SK-N-SH (cell line): ENCODE measurements around the gene CACFD1. TPM values are rescaled to one million over a fixed set of nuclear protein-coding genes. Genes with fewer than 3 reads are reported as not detected.

Experiments
- CTCF ChIA-PET: fragments of 300-600, 350-600 bp; formaldehyde crosslinking; extraction: SDS; loops from one replicate; lab custom pipeline; 2021; lab: Yijun Ruan, JAX
- POLR2A ChIA-PET: fragments of 350-600 bp; sonication (Branson Sonifier 250); formaldehyde crosslinking; extraction: SDS; loops from one replicate; lab custom pipeline; 2020; ENCODE audit warnings: antibody characterized with exemption, inconsistent platforms; lab: Yijun Ruan, JAX
- DNase-seq: peaks from one replicate; pipeline ENCODE4 v3.0.0; 2012
- H2AFZ ChIP-seq: fragments of 200-600 bp; sonication (generic); 2 replicates; pipeline ENCODE4 v1.8.1; 2016; ENCODE audit warnings: antibody characterized with exemption, mild to moderate bottlenecking, low read depth
- H3F3A ChIP-seq: fragments of 200-600 bp; sonication (generic); replicated peaks from 2 replicates; pipeline ENCODE3; 2016; ENCODE audit warnings: antibody characterized with exemption, mild to moderate bottlenecking; ENCODE audit not compliant: insufficient read depth
- H3K27ac ChIP-seq, 2 experiments: fragments of 200-500 bp in 1 of 2; fragments of 200-600 bp in 1 of 2; sonication (Bioruptor generic) in 1 of 2; sonication (generic), shearing (Covaris generic) in 1 of 2; 2 replicates each; pipeline versions ENCODE4 v1.5.1 to v1.6.1; 2014 to 2016; ENCODE audit warnings: low read depth in 2 of 2, inconsistent platforms in 1 of 2, low read length in 1 of 2, mild to moderate bottlenecking in 1 of 2, mixed read lengths in 1 of 2
- H3K27me3 ChIP-seq: fragments of 200-600 bp; sonication (generic), shearing (Covaris generic); 2 replicates; pipeline ENCODE4 v1.6.1; 2016; ENCODE audit warnings: mixed run types; ENCODE audit not compliant: insufficient read depth
- H3K36me3 ChIP-seq, 2 experiments: fragments of 200-500 bp in 1 of 2; fragments of 200-600 bp in 1 of 2; sonication (Bioruptor generic) in 1 of 2; sonication (generic) in 1 of 2; replicated peaks in 1 of 2; 2 replicates each; pipeline versions ENCODE3 to v1.5.1; 2014 to 2016; ENCODE audit warnings: low read length in 1 of 2, mild to moderate bottlenecking in 1 of 2; ENCODE audit not compliant: insufficient read depth in 2 of 2, control insufficient read depth in 1 of 2
- H3K4me1 ChIP-seq, 2 experiments: fragments of 200-500 bp in 1 of 2; fragments of 200-600 bp in 1 of 2; sonication (Bioruptor generic) in 1 of 2; sonication (generic), shearing (Covaris generic) in 1 of 2; 2 replicates each; pipeline versions ENCODE4 v1.5.1 to v1.6.1; 2014 to 2016; ENCODE audit warnings: low read depth in 1 of 2, low read length in 1 of 2, mixed run types in 1 of 2; ENCODE audit not compliant: insufficient read depth in 2 of 2, control insufficient read depth in 1 of 2
- H3K4me2 ChIP-seq: fragments of 200-600 bp; sonication (generic), shearing (Covaris generic); 2 replicates; pipeline ENCODE4 v1.6.1; 2017; ENCODE audit warnings: mixed run types
- H3K4me3 ChIP-seq, 2 experiments: fragments of 200-500 bp in 1 of 2; fragments of 200-600 bp in 1 of 2; sonication (Bioruptor generic) in 1 of 2; sonication (generic), shearing (Covaris generic) in 1 of 2; 2 replicates each; pipeline versions ENCODE4 v1.5.1 to v1.8.1; 2014 to 2016; ENCODE audit warnings: low read depth in 2 of 2, inconsistent platforms in 1 of 2, low read length in 1 of 2, mild to moderate bottlenecking in 1 of 2, mixed read lengths in 1 of 2, moderate library complexity in 1 of 2
- H3K79me2 ChIP-seq: fragments of 200-600 bp; sonication (generic); 2 replicates; pipeline ENCODE4 v1.8.1; 2017; ENCODE audit warnings: mild to moderate bottlenecking; ENCODE audit not compliant: insufficient read depth
- H3K9ac ChIP-seq: fragments of 200-600 bp; sonication (generic); 2 replicates; pipeline ENCODE4 v1.6.1; 2017; ENCODE audit warnings: mixed run types
- H3K9me2 ChIP-seq: fragments of 200-600 bp; sonication (generic); 2 replicates; pipeline ENCODE4 v1.6.1; 2017; ENCODE audit warnings: mixed run types
- H3K9me3 ChIP-seq: fragments of 200-600 bp; sonication (generic); 2 replicates; pipeline ENCODE4 v1.6.1; 2017; ENCODE audit warnings: mixed run types, mild to moderate bottlenecking, moderate library complexity
- H4K20me1 ChIP-seq: fragments of 200-600 bp; sonication (generic); 2 replicates; pipeline ENCODE4 v1.6.1; 2017; ENCODE audit warnings: mild to moderate bottlenecking, mixed run types; ENCODE audit not compliant: insufficient read depth
- EP300 ChIP-seq, 2 experiments: IDR thresholded peaks; 2 replicates each; pipeline versions ENCODE4 v1.4.0 to v1.6.1; 2012; ENCODE audit warnings: borderline replicate concordance in 1 of 2, low read depth in 1 of 2, low read length in 1 of 2
- FOXJ3 ChIP-seq: sonication (generic); formaldehyde crosslinking; IDR thresholded peaks from 2 replicates; pipeline ENCODE4 v1.5.1; 2020; ENCODE audit warnings: mild to moderate bottlenecking, missing genetic modification reagents
- FOXM1 ChIP-seq: IDR thresholded peaks from 2 replicates; pipeline ENCODE4 v1.4.0; 2012; ENCODE audit warnings: low read depth, mild to moderate bottlenecking
- GATA2 ChIP-seq: sonication (generic); formaldehyde crosslinking; IDR thresholded peaks from 2 replicates; pipeline ENCODE4 v1.5.0; 2020; ENCODE audit warnings: mild to moderate bottlenecking, missing genetic modification reagents
- IRF3 ChIP-seq: fragments of 150-350 bp; IDR thresholded peaks from 2 replicates; pipeline ENCODE4 v1.6.1; 2016; ENCODE audit warnings: mild to moderate bottlenecking, low read depth, low read length
- MAX ChIP-seq: IDR thresholded peaks from 2 replicates; pipeline ENCODE4 v1.4.0; 2012; ENCODE audit warnings: low read depth
- MXI1 ChIP-seq: IDR thresholded peaks from 2 replicates; pipeline ENCODE4 v1.6.1; 2012; ENCODE audit warnings: mild to moderate bottlenecking, low read depth, low read length, improper control_type of control experiment
- NFIC ChIP-seq: IDR thresholded peaks from 2 replicates; pipeline ENCODE4 v1.4.0; 2012; ENCODE audit warnings: borderline replicate concordance
- NRF1 ChIP-seq: IDR thresholded peaks from 2 replicates; pipeline ENCODE4 v1.6.1; 2012; ENCODE audit warnings: low read depth, mild to moderate bottlenecking, low read length
- PBX3 ChIP-seq: IDR thresholded peaks from 2 replicates; pipeline ENCODE4; 2012
- POLR2AphosphoS5 ChIP-seq: IDR thresholded peaks from 2 replicates; pipeline ENCODE4 v1.6.1; 2012; ENCODE audit warnings: low read depth, low read length
- REST ChIP-seq: IDR thresholded peaks from 2 replicates; pipeline ENCODE4 v1.6.1; 2012; ENCODE audit warnings: mild to moderate bottlenecking, low read depth, low read length, moderate library complexity
- RFX5 ChIP-seq: IDR thresholded peaks from 2 replicates; pipeline ENCODE4 v1.6.1; 2012; ENCODE audit warnings: mild to moderate bottlenecking, improper control_type of control experiment, low read length
- SIN3A ChIP-seq: IDR thresholded peaks from 2 replicates; pipeline ENCODE4 v1.6.1; 2012; ENCODE audit warnings: low read depth, mild to moderate bottlenecking, low read length, moderate library complexity, borderline replicate concordance
- SMC3 ChIP-seq: IDR thresholded peaks from 2 replicates; pipeline ENCODE4 v1.6.1; 2012; ENCODE audit warnings: low read depth, low read length, improper control_type of control experiment
- TEAD4 ChIP-seq: IDR thresholded peaks from 2 replicates; pipeline ENCODE4 v1.4.0; 2012; ENCODE audit warnings: mild to moderate bottlenecking, borderline replicate concordance; ENCODE audit not compliant: insufficient read depth
- YY1 ChIP-seq: IDR thresholded peaks from 2 replicates; pipeline ENCODE4 v1.4.0; 2012; ENCODE audit warnings: low read depth, mild to moderate bottlenecking
- WGBS: methylation state at CpG from one replicate; pipeline ENCODE4 v1.1.6; 2017; ENCODE audit warnings: low lambda C conversion rate; 5-methylcytosine and 5-hydroxymethylcytosine counted together
- polyA plus RNA-seq, 3 experiments: library from polyadenylated mRNA; depleted of rRNA; stranded (reverse); fragments of >200 nt; gene quantifications; 2 replicates each; pipeline ENCODE4 v1.2.3, GENCODE V29; 2012

Gene CACFD1
- polyA plus RNA-seq, 1 of the 3 experiments (the other 2 are of a cell fraction) = 16.8 TPM

- no peaks in the 10 kb centered on the region for H3K79me2 ChIP-seq
- H4K20me1 ChIP-seq = no peaks in the 10 kb centered on the region
- H3K4me2 ChIP-seq = no peak overlapping the region
- H2AFZ ChIP-seq = no peak overlapping the region
- no peaks in the 10 kb centered on the region for H3K36me3 ChIP-seq
- H3K4me1 ChIP-seq = peaks cover 0 to 11% of the 10 kb centered on the region in 2 experiments; a peak in 1 of 4 replicates
- TF ChIP-seq FOXM1 = no peak
- TF ChIP-seq IRF3 = no peak
- TF ChIP-seq SIN3A = no peak
- TF ChIP-seq TEAD4 = no peak
- TF ChIP-seq NRF1 = no peak
- TF ChIP-seq MAX = no peak
- no peak for TF ChIP-seq PBX3
- no peak for TF ChIP-seq POLR2AphosphoS5
- no peak for TF ChIP-seq FOXJ3 (CRISPR knock-in tag)
- TF ChIP-seq YY1 = no peak
- ChIA-PET POLR2A (no interaction called here), CTCF (interaction anchor here (0.7 to 1.2 kb wide), 2 partner anchors 12 to 31 kb away, joined by 3 to 4 read pairs; no protein-coding TSS in a partner anchor)
- WGBS = 87% methylated on average over 3 of the region's 20 CpGs
- no peaks in the 10 kb centered on the region for H3K27me3 ChIP-seq
- H3K9me2 ChIP-seq = no peaks in the 10 kb centered on the region
- H3K4me3 ChIP-seq = no peak overlapping the region
- no peak overlapping the region for H3K9ac ChIP-seq
- H3K9me3 ChIP-seq = no peaks in the 10 kb centered on the region
- no peak for DNase-seq
- peaks cover 2% of the 10 kb centered on the region for H3F3A ChIP-seq
- no peak overlapping the region for H3K27ac ChIP-seq
These were observed 4.7 kb upstream of the CACFD1 start for GRCh38 chr9:133454943-133455673.

- H3K27me3 ChIP-seq = no peaks in the 10 kb centered on the region
- no peak for DNase-seq
- no peaks in the 10 kb centered on the region for H3K9me2 ChIP-seq
- no peak overlapping the region for H3K9ac ChIP-seq
- no peak overlapping the region for H2AFZ ChIP-seq
- H3K36me3 ChIP-seq = no peaks in the 10 kb centered on the region
- H3K4me2 ChIP-seq = no peak overlapping the region
- peaks cover 2% of the 10 kb centered on the region for H3F3A ChIP-seq
- peaks cover 0 to 17% of the 10 kb centered on the region in 2 experiments; a peak in 1 of 4 replicates for H3K4me1 ChIP-seq
- no peaks in the 10 kb centered on the region for H3K9me3 ChIP-seq
- no peaks in the 10 kb centered on the region for H3K79me2 ChIP-seq
- POLR2A ChIA-PET = no interaction called here
- CTCF ChIA-PET = interaction anchor here (0.7 to 1.7 kb wide), 2 partner anchors 8 to 30 kb away, joined by 3 to 5 read pairs; no protein-coding TSS in a partner anchor
- WGBS = 92% methylated on average over 11 of the region's 11 CpGs
- no peak overlapping the region for H3K27ac ChIP-seq
- H4K20me1 ChIP-seq = no peaks in the 10 kb centered on the region
- no peak overlapping the region for H3K4me3 ChIP-seq
- TF ChIP-seq EP300 (IDR thresholded peaks at IDR 0.05; ENCODE audit: borderline replicate concordance in 1 of 2, low read depth in 1 of 2, low read length in 1 of 2) (no peak), MXI1 (no peak), RFX5 (no peak), IRF3 (no peak), NRF1 (no peak), YY1 (no peak), REST (no peak), GATA2 (CRISPR knock-in tag) (no peak), FOXM1 (no peak), SIN3A (no peak), NFIC (no peak), SMC3 (no peak), MAX (no peak)
These were observed 3.8 kb upstream of the CACFD1 start for GRCh38 chr9:133455936-133456335.
